Measurements from ENCODE around the gene PRKG1.
"Not testable (repeated sequence)": the region's sequence is repeated elsewhere in the genome, so short reads cannot be mapped to it uniquely, and the experiment has no call there.

The PRKG1 gene

GRCh38 chr10:51569467-51569866, 495.2 kb downstream of the PRKG1 start:
- DNase-seq (ENCODE audit: low read depth in 2 of 2, low spot score in 1 of 2), result no peak

- DNase-seq (ENCODE audit: low read depth in 2 of 2, low spot score in 1 of 2), result no peak
Observed at GRCh38 chr10:51574248-51575048, 500.2 kb downstream of the PRKG1 start.

- DNase-seq (ENCODE audit: low read depth in 2 of 2, low spot score in 1 of 2), result not testable (repeated sequence)
Observed at GRCh38 chr10:51581196-51581595, 506.9 kb downstream of the PRKG1 start.

- DNase-seq (ENCODE audit: low read depth in 2 of 2, low spot score in 1 of 2), result no peak
Observed at GRCh38 chr10:51583976-51584375, 509.7 kb downstream of the PRKG1 start.

- no peak for DNase-seq (ENCODE audit: low read depth in 2 of 2, low spot score in 1 of 2)
Observed at GRCh38 chr10:51585742-51586141, 511.5 kb downstream of the PRKG1 start.

GRCh38 chr10:51588984-51589383, 514.7 kb downstream of the PRKG1 start:
- DNase-seq (ENCODE audit: low read depth in 2 of 2, low spot score in 1 of 2), result no peak

GRCh38 chr10:51590818-51591217, 516.5 kb downstream of the PRKG1 start:
- no peak for DNase-seq (ENCODE audit: low read depth in 2 of 2, low spot score in 1 of 2)

GRCh38 chr10:51596695-51597094, 522.4 kb downstream of the PRKG1 start:
- DNase-seq (ENCODE audit: low read depth in 2 of 2, low spot score in 1 of 2), result no peak

- DNase-seq (ENCODE audit: low read depth in 2 of 2, low spot score in 1 of 2), result no peak
Observed at GRCh38 chr10:51599647-51600046, 525.4 kb downstream of the PRKG1 start.

- no peak for DNase-seq (ENCODE audit: low read depth in 2 of 2, low spot score in 1 of 2)
Observed at GRCh38 chr10:51602326-51602725, 528.0 kb downstream of the PRKG1 start.

- DNase-seq (ENCODE audit: low read depth in 2 of 2, low spot score in 1 of 2), result no peak
Observed at GRCh38 chr10:51604579-51604978, 530.3 kb downstream of the PRKG1 start.

- DNase-seq (ENCODE audit: low read depth in 2 of 2, low spot score in 1 of 2), result no peak
Observed at GRCh38 chr10:51606825-51607462, 532.7 kb downstream of the PRKG1 start.

GRCh38 chr10:51607463-51607835, 533.2 kb downstream of the PRKG1 start:
- DNase-seq (ENCODE audit: low read depth in 2 of 2, low spot score in 1 of 2), result no peak

- DNase-seq (ENCODE audit: low read depth in 2 of 2, low spot score in 1 of 2), result no peak
Observed at GRCh38 chr10:51608211-51608610, 533.9 kb downstream of the PRKG1 start.

- no peak for DNase-seq (ENCODE audit: low read depth in 2 of 2, low spot score in 1 of 2)
Observed at GRCh38 chr10:51615764-51616298, 541.5 kb downstream of the PRKG1 start.

- no peak for DNase-seq (ENCODE audit: low read depth in 2 of 2, low spot score in 1 of 2)
Observed at GRCh38 chr10:51617576-51618235, 543.4 kb downstream of the PRKG1 start.

GRCh38 chr10:51619365-51619764, 545.1 kb downstream of the PRKG1 start:
- no peak for DNase-seq (ENCODE audit: low read depth in 2 of 2, low spot score in 1 of 2)

- no peak for DNase-seq (ENCODE audit: low read depth in 2 of 2, low spot score in 1 of 2)
Observed at GRCh38 chr10:51620131-51620530, 545.8 kb downstream of the PRKG1 start.

- no peak for DNase-seq (ENCODE audit: low read depth in 2 of 2, low spot score in 1 of 2)
Observed at GRCh38 chr10:51624013-51624412, 549.7 kb downstream of the PRKG1 start.

GRCh38 chr10:51629934-51630639, 555.8 kb downstream of the PRKG1 start:
- DNase-seq (ENCODE audit: low read depth in 2 of 2, low spot score in 1 of 2), result no peak

GRCh38 chr10:51630640-51631005, 556.3 kb downstream of the PRKG1 start:
- DNase-seq (ENCODE audit: low read depth in 2 of 2, low spot score in 1 of 2), result no peak
